Choroid plexus epithelial cell (primary cell): ENCODE data around the gene DGKI.

ENCODE experiments used
- DNase-seq: peaks from one replicate; pipeline ENCODE4 v3.0.0-alpha.2; 2010; ENCODE audit warnings: low read depth
- H3K4me3 ChIP-seq: 2 replicates; pipeline ENCODE4 v1.5.1; 2011; ENCODE audit warnings: low read depth, mild to moderate bottlenecking, control low read depth, low read length, moderate library complexity
- CTCF ChIP-seq: conservative IDR thresholded peaks from 2 replicates; pipeline ENCODE4 v1.5.1; 2011; ENCODE audit warnings: low read depth, mild to moderate bottlenecking, control low read depth, inconsistent platforms, low read length, moderate library complexity

DGKI gene

GRCh38 chr7:137789215-137789882 is 57.4 kb downstream of the DGKI start:
- peak; percentile 21 for DNase-seq
- TF ChIP-seq CTCF: no peak
- no peak overlapping the region for H3K4me3 ChIP-seq

GRCh38 chr7:137787301-137787976 is 59.3 kb downstream of the DGKI start:
- H3K4me3 ChIP-seq: no peak overlapping the region
- no peak for DNase-seq
- TF ChIP-seq CTCF: no peak

DNA sequence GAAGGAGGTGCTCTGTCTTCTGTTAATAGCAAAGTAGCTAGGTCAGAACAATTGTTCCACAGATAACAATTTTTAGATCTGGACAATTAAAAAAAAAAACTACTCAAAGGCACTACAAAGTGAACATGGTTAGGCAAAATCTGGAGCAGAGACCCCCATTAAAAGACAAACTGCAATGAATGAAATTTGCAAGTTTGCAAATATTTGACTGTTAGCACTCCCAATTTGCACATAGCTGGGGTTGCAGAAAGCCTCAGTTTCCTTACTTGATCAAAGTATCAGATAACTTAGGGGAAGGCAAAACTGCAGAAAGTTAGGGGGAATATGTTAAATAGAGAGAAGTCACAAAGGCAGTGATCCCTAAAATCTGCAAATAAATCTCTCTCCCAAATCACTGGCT is 68.3 kb downstream of the DGKI start:
- DNase-seq: no peak
- no peak for TF ChIP-seq CTCF
- H3K4me3 ChIP-seq: no peak overlapping the region

DNA sequence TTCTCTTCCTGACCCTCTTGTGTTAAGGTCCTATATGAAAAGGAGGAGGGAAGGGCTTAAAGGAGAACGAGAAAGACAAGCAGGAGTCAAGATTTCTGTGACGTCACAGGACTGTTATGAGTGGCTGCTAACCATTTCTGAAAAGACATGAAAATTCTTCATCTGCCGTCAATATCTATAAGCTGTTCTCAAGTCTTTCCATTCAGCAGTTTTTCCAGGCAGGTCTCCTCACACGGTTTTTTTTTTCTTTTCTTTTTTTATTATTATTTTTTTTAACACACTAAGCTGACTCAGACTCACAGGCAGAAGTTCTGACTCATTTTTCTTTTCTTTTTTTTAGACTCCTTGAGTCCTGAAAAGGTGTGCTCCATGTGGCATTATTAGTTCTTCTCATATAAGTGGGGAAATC is 72.0 kb downstream of the DGKI start:
- no peak overlapping the region for H3K4me3 ChIP-seq
- DNase-seq: peak; percentile 53
- no peak for TF ChIP-seq CTCF

- DNase-seq: peak; percentile 78
- TF ChIP-seq CTCF: no peak
- no peak overlapping the region for H3K4me3 ChIP-seq
Observed at GRCh38 chr7:137772748-137773147, 74.0 kb downstream of the DGKI start.

GRCh38 chr7:137772316-137772715 is 74.5 kb downstream of the DGKI start:
- no peak overlapping the region for H3K4me3 ChIP-seq
- DNase-seq: peak; percentile 42
- no peak for TF ChIP-seq CTCF

DNA sequence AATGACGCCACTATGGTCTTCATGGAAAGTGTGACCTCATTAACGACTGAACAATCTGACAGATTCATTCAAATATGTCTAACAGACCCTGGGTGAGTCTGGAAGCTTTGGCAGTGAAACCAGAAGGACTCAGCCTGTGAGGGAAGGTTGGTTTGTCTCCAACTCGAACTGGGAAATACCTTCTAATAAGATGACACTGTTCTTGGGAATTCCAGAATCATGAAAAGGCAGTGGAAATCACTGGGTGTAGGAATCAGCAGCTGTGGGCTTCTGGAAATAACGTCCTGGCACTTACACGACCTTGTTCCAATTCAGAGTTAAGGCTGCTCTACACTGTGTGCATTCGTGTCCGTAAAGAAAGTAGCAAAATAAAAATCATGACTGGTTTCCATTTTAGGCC is 75.1 kb downstream of the DGKI start:
- H3K4me3 ChIP-seq: no peak overlapping the region
- DNase-seq: peak; percentile 69
- no peak for TF ChIP-seq CTCF
